ENCODE data around the gene PCSK1. TPM values are rescaled to one million over a fixed set of nuclear protein-coding genes. Genes with fewer than 3 reads are reported as not detected.
"Not testable (repeated sequence)": the region's sequence is repeated elsewhere in the genome, so short reads cannot be mapped to it uniquely, and the experiment has no call there.

The PCSK1 gene
- total RNA-seq, 8 experiments from 2014 or later: 0.38 to 101 (median 15.4) TPM

- ATAC-seq (replicated peaks in 6 of 8): no peak
- in situ Hi-C loops (cut with MboI; ENCODE audit: low pct_unique_long_range_greater_than_20kb in 2 of 9, low sequenced_read_pairs in 9 of 9, unreplicated experiment in 9 of 9): no loop called here
- Histone ChIP-seq H3K4me1 (replicated peaks in 1 of 2) (peaks cover 7 to 38% of the 10 kb centered on the region in 2 donors), H3K4me3 (no peak overlapping the region), H3K27ac (peak overlapping the region in 1 of 2 donors; percentile 30)
- 60 to 100% (median 85%) methylated on average over 1 to 7 of the region's 7 CpGs; no CpG with 5 or more reads in 4 of the 10 experiments for WGBS, 10 experiments
Measured at GRCh38 chr5:96410013-96410412, 23.0 kb downstream of the PCSK1 start.

- in situ Hi-C loops (cut with MboI; ENCODE audit: low pct_unique_long_range_greater_than_20kb in 2 of 9, low sequenced_read_pairs in 9 of 9, unreplicated experiment in 9 of 9): no loop called here
- WGBS, 10 experiments: 50 to 98% (median 88%) methylated on average over 3 to 12 of the region's 13 CpGs; no CpG with 5 or more reads in 1 of the 10 experiments
- H3K27ac ChIP-seq: no peak overlapping the region
- H3K4me1 ChIP-seq (replicated peaks in 1 of 2): peaks cover 7 to 41% of the 10 kb centered on the region in 2 donors
- H3K4me3 ChIP-seq: no peak overlapping the region
- peak in 2 of 8 experiments; percentile 61 to 78 for ATAC-seq (replicated peaks in 6 of 8)
Measured at GRCh38 chr5:96408841-96409538, 24.1 kb downstream of the PCSK1 start.

- Histone ChIP-seq H3K4me1 (replicated peaks in 1 of 2) (peaks cover 6 to 41% of the 10 kb centered on the region in 2 donors), H3K4me3 (no peak overlapping the region), H3K27ac (no peak overlapping the region)
- 15 to 100% (median 85%) methylated on average over 2 to 12 of the region's 13 CpGs; no CpG with 5 or more reads in 2 of the 10 experiments for WGBS, 10 experiments
- in situ Hi-C loops (cut with MboI; ENCODE audit: low pct_unique_long_range_greater_than_20kb in 2 of 9, low sequenced_read_pairs in 9 of 9, unreplicated experiment in 9 of 9): no loop called here
- ATAC-seq (replicated peaks in 6 of 8): peak in 7 of 8 experiments; percentile 56 to 98 (median 67)
Measured at GRCh38 chr5:96408210-96408777, 24.8 kb downstream of the PCSK1 start.

GRCh38 chr5:96407436-96407835 is 25.6 kb downstream of the PCSK1 start:
- H3K4me3 ChIP-seq: no peak overlapping the region
- in situ Hi-C loops (cut with MboI; ENCODE audit: low pct_unique_long_range_greater_than_20kb in 2 of 9, low sequenced_read_pairs in 9 of 9, unreplicated experiment in 9 of 9): no loop called here
- H3K4me1 ChIP-seq (replicated peaks in 1 of 2): peaks cover 0 to 35% of the 10 kb centered on the region in 2 donors
- ATAC-seq (replicated peaks in 6 of 8): no peak
- no peak overlapping the region for H3K27ac ChIP-seq

GRCh38 chr5:96404191-96404867 is 28.7 kb downstream of the PCSK1 start:
- ATAC-seq (replicated peaks in 6 of 8): no peak
- Histone ChIP-seq H3K4me1 (replicated peaks in 1 of 2) (peaks cover 0 to 17% of the 10 kb centered on the region in 2 donors), H3K27ac (no peak overlapping the region), H3K4me3 (no peak overlapping the region)
- 41 to 100% (median 80%) methylated on average over 2 to 3 of the region's 3 CpGs; no CpG with 5 or more reads in 1 of the 10 experiments for WGBS, 10 experiments
- in situ Hi-C loops (cut with MboI; ENCODE audit: low pct_unique_long_range_greater_than_20kb in 2 of 9, low sequenced_read_pairs in 9 of 9, unreplicated experiment in 9 of 9): no loop called here

- peaks cover 0 to 12% of the 10 kb centered on the region in 2 donors for H3K4me1 ChIP-seq (replicated peaks in 1 of 2)
- H3K4me3 ChIP-seq: no peak overlapping the region
- H3K27ac ChIP-seq: no peak overlapping the region
- no peak for ATAC-seq (replicated peaks in 6 of 8)
- 54 to 100% (median 90%) methylated on average over 1 to 5 of the region's 6 CpGs; no CpG with 5 or more reads in 4 of the 10 experiments for WGBS, 10 experiments
- in situ Hi-C loops (cut with MboI; ENCODE audit: low pct_unique_long_range_greater_than_20kb in 2 of 9, low sequenced_read_pairs in 9 of 9, unreplicated experiment in 9 of 9): no loop called here
Measured at GRCh38 chr5:96402500-96402899, 30.5 kb downstream of the PCSK1 start.

- WGBS, 10 experiments: 89 to 100% (median 100%) methylated on average over 1 of the region's 1 CpG; no CpG with 5 or more reads in 6 of the 10 experiments
- in situ Hi-C loops (cut with MboI; ENCODE audit: low pct_unique_long_range_greater_than_20kb in 2 of 9, low sequenced_read_pairs in 9 of 9, unreplicated experiment in 9 of 9): no loop called here
Measured at GRCh38 chr5:96396878-96397277, 36.2 kb downstream of the PCSK1 start.

GRCh38 chr5:96395295-96395694 is 37.8 kb downstream of the PCSK1 start:
- H3K4me1 ChIP-seq (replicated peaks in 1 of 2); ATAC-seq (replicated peaks in 6 of 8); in situ Hi-C loops (cut with MboI; ENCODE audit: low pct_unique_long_range_greater_than_20kb in 2 of 9, low sequenced_read_pairs in 9 of 9, unreplicated experiment in 9 of 9); H3K27ac ChIP-seq; H3K4me3 ChIP-seq: not testable (repeated sequence)

More at GRCh38 chr5:96396878-96397277, 36.2 kb downstream of the PCSK1 start:
- ATAC-seq (replicated peaks in 6 of 8): no peak
- Histone ChIP-seq H3K27ac (no peak overlapping the region), H3K4me1 (replicated peaks in 1 of 2) (no peaks in the 10 kb centered on the region), H3K4me3 (no peak overlapping the region)

GRCh38 chr5:96391921-96392320 is 41.1 kb downstream of the PCSK1 start:
- H3K4me1 ChIP-seq (replicated peaks in 1 of 2): peaks cover 14 to 23% of the 10 kb centered on the region in 2 donors
- in situ Hi-C loops (cut with MboI; ENCODE audit: low pct_unique_long_range_greater_than_20kb in 2 of 9, low sequenced_read_pairs in 9 of 9, unreplicated experiment in 9 of 9): no loop called here
- no peak overlapping the region for H3K27ac ChIP-seq
- WGBS, 10 experiments: 30 to 100% (median 78%) methylated on average over 1 to 2 of the region's 2 CpGs
- no peak overlapping the region for H3K4me3 ChIP-seq
- ATAC-seq (replicated peaks in 6 of 8): no peak

GRCh38 chr5:96388176-96388575 is 44.9 kb downstream of the PCSK1 start:
- ATAC-seq (replicated peaks in 6 of 8): peak; percentile 11 to 98 (median 38)
- WGBS, 10 experiments: 0 to 100% (median 68%) methylated on average over 1 to 3 of the region's 3 CpGs; no CpG with 5 or more reads in 1 of the 10 experiments
- Histone ChIP-seq H3K27ac (peak overlapping the region; percentile 48 to 83), H3K4me1 (replicated peaks in 1 of 2) (peaks cover 31 to 45% of the 10 kb centered on the region in 2 donors), H3K4me3 (no peak overlapping the region)
- in situ Hi-C loops (cut with MboI; ENCODE audit: low pct_unique_long_range_greater_than_20kb in 2 of 9, low sequenced_read_pairs in 9 of 9, unreplicated experiment in 9 of 9): no loop called here

GRCh38 chr5:96387616-96388015 is 45.4 kb downstream of the PCSK1 start:
- Histone ChIP-seq H3K27ac (peak overlapping the region; percentile 48 to 83), H3K4me3 (no peak overlapping the region), H3K4me1 (replicated peaks in 1 of 2) (peaks cover 31 to 45% of the 10 kb centered on the region in 2 donors)
- peak in 5 of 8 experiments; percentile 88 to 94 (median 93) for ATAC-seq (replicated peaks in 6 of 8)
- 0 to 71% (median 40%) methylated on average over 1 to 2 of the region's 2 CpGs; no CpG with 5 or more reads in 3 of the 10 experiments for WGBS, 10 experiments
- in situ Hi-C loops (cut with MboI; ENCODE audit: low pct_unique_long_range_greater_than_20kb in 2 of 9, low sequenced_read_pairs in 9 of 9, unreplicated experiment in 9 of 9): no loop called here

GRCh38 chr5:96385538-96385937 is 47.5 kb downstream of the PCSK1 start:
- ATAC-seq (replicated peaks in 6 of 8): peak in 4 of 8 experiments; percentile 18 to 57 (median 52)
- H3K4me3 ChIP-seq: no peak overlapping the region
- WGBS, 10 experiments: 13 to 89% (median 22%) methylated on average over 1 of the region's 1 CpG; no CpG with 5 or more reads in 1 of the 10 experiments
- peaks cover 31 to 58% of the 10 kb centered on the region in 2 donors for H3K4me1 ChIP-seq (replicated peaks in 1 of 2)
- no peak overlapping the region for H3K27ac ChIP-seq
- in situ Hi-C loops (cut with MboI; ENCODE audit: low pct_unique_long_range_greater_than_20kb in 2 of 9, low sequenced_read_pairs in 9 of 9, unreplicated experiment in 9 of 9): no loop called here

- H3K4me1 ChIP-seq (replicated peaks in 1 of 2): peaks cover 31 to 58% of the 10 kb centered on the region in 2 donors
- H3K27ac ChIP-seq: no peak overlapping the region
- 20 to 100% (median 83%) methylated on average over 1 to 3 of the region's 3 CpGs; no CpG with 5 or more reads in 4 of the 10 experiments for WGBS, 10 experiments
- ATAC-seq (replicated peaks in 6 of 8): peak in 1 of 8 experiments; percentile 62
- in situ Hi-C loops (cut with MboI; ENCODE audit: low pct_unique_long_range_greater_than_20kb in 2 of 9, low sequenced_read_pairs in 9 of 9, unreplicated experiment in 9 of 9): no loop called here
- H3K4me3 ChIP-seq: no peak overlapping the region
Measured at GRCh38 chr5:96384353-96384752, 48.7 kb downstream of the PCSK1 start.
